C1 segment of cervical spinal cord (tissue), 14 donors: ENCODE results near the gene TMEM121.

ENCODE experiments used
- DNase-seq, 14 donors: peaks; one replicate each; lab custom pipeline; 2025; lab: John Stamatoyannopoulos, UW

TMEM121 gene

DNA sequence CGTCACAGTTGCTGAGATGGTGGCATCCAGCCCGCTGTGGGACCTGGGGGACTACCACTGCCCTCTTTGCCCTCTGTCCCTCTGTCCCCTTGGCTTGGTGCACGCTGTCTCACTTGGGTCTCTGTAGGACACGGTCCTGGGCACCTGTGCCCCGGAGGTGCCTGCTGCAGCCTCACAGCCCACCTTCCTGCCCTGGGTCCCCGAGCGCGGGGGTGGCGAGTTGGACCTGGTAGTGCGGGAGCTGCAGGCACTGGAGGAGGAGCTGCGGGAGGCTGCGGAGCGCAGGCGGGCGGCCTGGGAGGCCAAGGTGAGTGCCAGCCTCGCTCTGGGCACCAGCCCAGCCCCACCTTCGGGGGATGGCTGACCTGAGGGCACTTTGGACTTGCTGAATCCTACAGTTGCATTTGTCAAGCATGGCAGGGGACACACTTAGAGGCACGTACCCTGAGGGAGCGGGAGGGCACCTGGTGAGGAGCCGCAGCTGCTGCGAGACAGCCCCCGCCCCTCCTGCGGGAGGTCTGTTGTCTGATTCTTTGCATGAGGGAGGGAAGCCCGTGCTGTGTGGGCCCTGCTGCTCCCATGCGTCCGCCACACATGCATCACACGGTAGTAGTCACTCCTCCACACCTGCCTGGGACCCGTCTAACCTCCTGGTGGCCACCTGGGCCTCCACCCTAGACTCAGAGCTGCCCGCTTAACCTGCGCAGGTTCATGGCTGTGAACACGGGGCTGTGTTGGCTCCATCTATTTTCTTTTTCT is 28.5 kb upstream of the TMEM121 start:
- DNase-seq: no peak

DNA sequence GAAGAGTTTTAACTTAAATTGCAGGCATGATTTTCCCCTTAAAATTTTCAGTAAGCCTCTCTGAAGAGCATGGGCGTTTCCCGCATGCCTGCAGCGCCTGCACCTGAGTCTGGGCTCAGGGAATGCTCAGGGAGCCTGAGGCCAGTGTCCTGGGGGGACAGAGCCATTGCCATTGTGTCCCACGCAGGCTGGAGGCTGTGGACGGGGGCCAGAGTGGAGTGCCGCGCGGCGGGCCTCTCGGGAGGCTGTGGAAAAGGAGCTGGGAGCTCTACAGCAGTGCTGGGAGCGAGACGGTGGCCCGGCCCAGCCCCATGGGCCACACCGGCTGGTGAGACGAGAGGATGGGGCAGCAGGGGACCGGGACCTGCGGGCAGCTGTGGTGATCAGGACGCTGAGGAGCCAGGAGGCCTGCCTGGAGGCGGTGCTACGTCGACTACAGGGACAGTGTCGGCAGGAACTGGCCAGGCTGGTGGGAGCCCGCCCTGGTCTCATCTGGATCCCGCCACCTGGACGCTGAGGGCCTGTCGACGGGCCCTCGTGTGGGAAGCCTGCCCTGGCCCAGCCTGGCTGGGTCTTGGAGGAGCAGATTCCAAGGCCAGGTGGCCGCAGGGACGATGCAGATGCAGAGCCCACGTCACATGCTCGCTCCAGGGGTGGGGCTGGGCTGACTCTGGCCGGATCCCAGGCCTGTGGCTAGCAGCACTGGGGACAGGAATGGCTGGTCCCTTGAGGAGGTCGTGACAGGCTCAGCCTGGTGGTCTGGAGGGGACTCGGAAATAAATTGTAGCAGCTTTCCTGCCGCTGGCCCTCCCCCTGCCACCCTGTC is 27.7 kb upstream of the TMEM121 start:
- DNase-seq: peak in 8 of 14 donors; percentile 55 to 85 (median 74)

DNA sequence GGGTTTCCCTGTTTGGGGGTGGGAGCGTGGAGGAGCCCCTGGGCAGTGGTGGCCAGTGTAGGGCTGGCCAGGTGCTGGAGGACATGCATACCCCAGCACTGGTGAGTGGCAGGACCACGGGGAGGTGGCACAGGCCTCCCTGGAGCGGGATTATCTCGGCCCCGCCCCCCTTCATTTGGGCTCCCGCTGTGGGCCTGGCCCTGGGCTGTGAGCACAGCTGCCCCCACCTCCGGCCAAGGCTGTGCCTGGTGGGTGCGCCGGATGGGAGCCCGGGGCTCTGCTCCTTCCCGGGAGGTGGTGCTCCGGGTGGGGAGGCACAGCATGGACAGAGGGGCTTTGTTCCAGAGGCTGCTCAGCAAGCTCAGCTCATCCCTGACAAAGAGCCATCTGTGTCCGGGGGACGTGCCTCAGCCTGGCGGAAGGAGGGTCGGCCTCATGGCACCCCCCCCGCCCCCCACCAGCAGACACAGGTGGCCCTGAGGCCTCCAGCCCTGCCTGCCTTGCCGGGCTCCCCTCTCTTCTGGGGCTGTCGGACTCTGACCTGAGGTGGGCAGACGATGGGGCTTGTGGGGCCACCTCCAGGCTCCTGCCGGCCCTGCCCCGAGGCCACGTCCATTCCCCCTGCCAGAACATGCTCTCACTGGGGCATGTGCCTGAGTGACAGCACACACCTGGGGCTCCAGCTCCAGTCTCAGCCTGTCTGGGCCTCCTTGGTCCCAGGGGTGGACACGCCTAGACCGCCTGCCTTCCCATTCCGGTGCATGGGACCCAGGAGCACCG is 26.9 kb upstream of the TMEM121 start:
- peak in 13 of 14 donors; percentile 19 to 93 (median 77) for DNase-seq

DNA sequence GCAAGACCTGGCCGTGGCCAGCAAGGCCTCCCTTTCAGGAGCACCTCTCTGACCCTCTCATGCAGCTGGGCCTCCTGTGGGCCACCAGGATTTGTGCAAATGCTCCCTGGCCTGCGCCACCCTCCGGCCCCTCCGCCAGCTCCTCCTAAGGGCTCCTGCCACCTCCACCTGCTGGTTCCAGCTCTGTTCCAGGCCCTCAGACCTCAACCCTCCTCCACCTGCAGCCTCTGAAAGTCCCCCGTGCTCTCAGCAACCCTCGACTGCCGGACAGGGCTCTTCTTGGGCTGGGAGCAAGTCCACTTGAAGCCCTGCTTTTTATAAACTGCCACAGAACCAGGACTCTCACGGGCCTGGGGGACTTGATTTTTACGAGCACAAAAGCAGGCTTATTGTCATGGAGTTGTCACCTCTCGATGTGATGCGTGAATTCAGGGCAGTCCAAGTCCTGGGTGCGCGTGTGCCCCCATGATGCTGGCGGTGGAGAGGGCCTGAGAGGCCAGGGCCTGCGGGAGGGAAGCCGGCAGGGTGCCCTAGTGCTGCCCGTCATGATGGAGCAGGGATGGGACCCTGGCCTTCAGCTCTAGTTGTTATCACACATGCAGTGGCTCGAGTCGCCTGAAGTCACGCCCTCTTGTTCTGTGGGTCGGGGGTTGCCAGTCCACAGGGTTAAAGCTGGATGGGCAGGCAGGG is 26.2 kb upstream of the TMEM121 start:
- no peak for DNase-seq

DNA sequence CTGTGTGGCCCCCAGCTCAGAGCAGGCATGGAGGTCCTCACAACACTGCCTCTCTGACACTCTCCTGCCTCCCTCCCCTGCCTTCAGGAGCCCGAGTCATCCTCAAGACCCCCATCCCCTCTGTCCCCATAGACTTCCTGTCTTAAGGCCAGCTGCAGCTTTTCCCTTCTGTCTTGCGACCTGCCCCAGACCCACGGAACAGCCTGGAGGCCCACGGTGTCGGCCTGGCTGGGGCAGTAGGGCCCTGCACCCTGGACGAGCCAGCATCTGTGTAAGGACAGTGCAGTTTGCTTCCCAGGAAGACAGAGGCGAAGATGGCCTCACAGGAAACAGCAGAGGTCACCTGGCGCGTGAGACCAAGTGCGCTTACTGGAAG is 25.7 kb upstream of the TMEM121 start:
- DNase-seq: no peak

GRCh38 chr14:105501504-105502291 is 24.7 kb upstream of the TMEM121 start:
- no peak for DNase-seq

DNA sequence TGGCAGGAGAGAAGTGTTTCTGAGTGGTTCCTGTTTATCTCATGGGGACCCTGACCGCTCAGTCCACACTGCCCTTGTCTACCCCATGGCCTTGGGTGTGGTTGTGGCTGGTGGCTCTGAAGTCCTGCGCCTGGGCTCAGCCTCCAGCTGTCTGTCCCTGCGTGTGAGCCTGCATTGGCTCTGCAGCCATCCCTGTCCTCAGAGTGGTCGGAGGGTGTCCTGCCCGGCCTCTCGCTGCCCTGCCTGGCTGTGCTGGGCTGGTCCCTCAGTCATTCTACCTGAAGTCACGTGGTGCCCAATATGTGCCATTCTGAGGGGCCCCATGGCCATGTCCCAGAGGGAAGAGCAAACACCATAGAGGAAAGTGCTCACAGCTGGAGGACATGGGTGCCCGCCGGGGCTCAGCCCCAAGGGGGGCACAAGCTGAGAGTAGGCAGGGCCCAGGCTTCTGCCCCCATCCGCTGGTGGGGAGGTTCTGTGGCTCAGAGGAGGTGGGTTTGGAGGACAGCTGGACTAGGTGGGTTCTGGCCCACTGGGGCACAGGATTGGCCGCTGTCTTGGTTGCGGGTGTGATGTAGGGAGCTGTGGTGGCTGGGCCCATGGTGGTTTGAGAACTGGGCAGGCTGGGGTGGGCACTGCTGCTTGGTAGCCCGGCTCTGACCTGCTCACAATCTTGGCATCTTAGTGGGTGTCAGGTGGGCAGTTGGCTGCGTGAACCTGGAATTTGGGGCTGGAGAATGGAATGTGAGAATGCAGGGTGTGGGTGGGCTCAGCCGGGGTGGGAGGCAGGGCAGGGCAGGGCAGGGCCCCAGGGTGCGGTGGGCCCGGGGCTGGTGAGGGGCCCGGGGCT is 23.7 kb upstream of the TMEM121 start:
- DNase-seq: no peak

- no peak for DNase-seq
These were observed 23.1 kb upstream of the TMEM121 start for GRCh38 chr14:105503296-105503640.

- no peak for DNase-seq
These were observed 22.3 kb upstream of the TMEM121 start for GRCh38 chr14:105503935-105504692.

DNA sequence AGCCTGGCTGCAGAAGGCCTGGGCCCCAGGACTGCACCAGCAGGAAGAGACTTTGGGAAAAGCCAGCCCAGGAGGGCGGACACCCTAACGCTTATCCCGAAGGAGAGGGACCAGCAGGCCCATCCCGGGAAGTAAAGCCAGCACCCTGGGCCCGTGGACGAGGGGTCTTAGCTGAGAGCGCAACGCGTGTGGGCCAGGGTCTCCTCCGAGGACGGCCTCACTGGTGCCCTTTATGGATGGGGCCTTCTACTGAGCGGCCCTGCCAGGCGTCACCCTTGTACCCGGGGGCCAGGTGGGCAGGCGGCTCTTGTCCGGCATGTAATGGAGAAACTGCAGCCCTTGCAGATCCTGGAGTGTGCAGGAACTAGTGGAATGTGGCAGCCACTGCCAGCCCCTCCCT is 21.3 kb upstream of the TMEM121 start:
- no peak for DNase-seq

DNA sequence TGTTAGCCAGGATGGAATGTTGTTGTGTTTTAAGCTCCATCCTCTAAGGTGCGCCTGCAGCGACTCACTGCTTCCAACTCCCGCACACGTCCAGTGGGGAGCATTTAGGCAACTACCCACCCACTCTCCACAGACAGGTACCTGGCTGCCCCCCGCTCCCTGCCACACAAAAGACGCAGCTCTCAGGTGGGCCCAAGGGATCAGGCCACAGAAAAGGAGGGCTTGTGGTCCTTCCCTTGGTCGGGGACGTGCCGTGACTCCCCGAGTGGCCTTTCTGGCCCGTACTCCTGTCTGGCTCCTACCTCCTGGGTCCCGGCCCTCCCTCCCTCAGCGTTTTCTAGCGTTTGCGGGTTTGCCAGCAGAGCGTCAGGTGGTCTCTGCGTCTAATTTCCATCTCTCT is 19.1 kb upstream of the TMEM121 start:
- no peak for DNase-seq

GRCh38 chr14:105508069-105508468 is 18.3 kb upstream of the TMEM121 start:
- DNase-seq: no peak

GRCh38 chr14:105508601-105509000 is 17.8 kb upstream of the TMEM121 start:
- no peak for DNase-seq

GRCh38 chr14:105517096-105517495 is 9.3 kb upstream of the TMEM121 start:
- DNase-seq: no peak

DNA sequence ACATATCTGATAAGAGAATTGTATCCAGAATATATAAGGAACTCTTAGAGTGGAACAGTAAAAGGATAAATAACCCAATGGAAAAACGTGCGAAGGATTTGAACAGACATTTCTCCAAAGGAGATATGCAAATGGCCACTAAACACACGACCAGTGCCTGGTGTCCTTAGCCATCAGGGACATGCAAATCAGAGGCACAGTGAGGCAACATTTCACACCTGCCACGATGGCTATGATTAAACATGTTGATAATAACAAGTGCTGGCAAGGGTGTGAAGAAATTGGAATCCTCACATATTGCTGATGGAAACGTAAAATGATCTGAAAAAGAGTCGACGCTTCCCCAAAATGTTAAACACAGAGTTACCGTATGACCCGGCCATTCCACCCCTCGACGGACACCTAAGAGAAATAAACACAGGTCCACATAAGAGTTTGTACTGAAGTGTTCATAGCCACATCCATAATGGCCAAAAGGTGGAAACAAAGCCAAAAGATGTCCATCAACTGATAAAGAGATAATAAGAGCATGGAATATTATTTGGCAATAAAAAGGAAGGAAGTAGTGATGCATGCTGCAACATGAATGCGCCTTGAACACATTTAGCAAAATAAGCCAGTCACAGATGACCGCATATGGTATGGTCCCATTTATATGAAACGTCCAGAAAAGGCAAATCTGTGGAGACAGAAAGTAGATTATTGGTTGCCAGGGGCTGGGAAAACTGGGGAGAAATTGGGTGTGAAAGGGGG is 6.3 kb upstream of the TMEM121 start:
- no peak for DNase-seq

DNA sequence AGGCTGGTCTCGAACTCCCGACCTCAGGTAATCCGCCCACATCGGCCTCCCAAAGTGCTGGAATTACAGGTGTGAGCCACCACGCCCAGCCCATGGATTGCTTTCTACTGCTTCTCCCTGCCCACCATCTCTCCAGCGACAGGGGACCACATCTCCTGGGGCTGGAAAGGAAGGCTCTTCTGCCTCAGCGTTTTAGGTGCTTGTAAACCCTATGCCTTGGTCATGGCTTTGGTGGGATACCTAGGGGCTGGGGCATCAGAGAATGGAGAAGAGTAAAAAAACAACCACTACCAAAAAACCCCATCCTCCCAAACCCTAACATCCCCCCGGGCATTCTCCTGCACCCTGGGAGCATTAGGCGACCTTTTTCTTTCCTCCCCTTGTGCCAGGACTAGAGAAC is 1.1 kb upstream of the TMEM121 start:
- no peak for DNase-seq

- peak in 1 of 14 donors; percentile 11 for DNase-seq
These were observed 495 bp downstream of the TMEM121 start for GRCh38 chr14:105526776-105527380.

GRCh38 chr14:105527381-105527825 is 1.0 kb downstream of the TMEM121 start:
- DNase-seq: no peak
